Measurements from ENCODE around the gene ACSM4. TPM values are rescaled to one million over a fixed set of nuclear protein-coding genes. Genes with fewer than 3 reads are reported as not detected.
A peak's percentile ranks its signal among the peaks of the same experiment; 100 is the strongest.

ACSM4 gene
- total and polyA plus RNA-seq, 10 donors, result not detected

DNA sequence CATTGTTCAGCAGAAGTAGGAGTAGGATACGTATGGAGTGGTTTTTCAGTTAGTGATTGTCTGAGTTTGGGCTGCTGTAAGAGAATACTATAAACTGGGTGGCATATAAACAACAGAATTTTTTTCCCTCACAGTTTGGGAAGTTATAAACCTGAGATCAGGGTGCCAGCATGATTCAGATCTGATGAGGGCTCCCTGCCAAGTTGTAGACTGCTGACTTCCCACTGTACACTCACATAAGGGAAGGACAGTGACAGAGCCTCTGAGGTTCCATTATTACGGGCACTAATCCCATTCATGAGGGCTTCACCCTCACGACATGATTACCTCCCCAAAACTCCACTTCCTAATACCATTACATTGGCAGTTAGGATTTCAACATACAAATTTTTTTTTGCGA, 50.7 kb downstream of the ACSM4 start:
- 74 to 88% (median 80%) methylated on average over 4 of the region's 4 CpGs for WGBS, 5 donors
- intact Hi-C loops (cut with DNase I; ENCODE audit: low total_unique reads), result no loop called here
- Histone ChIP-seq H3K9me3 (no peaks in the 10 kb centered on the region), H3K36me3 (no peaks in the 10 kb centered on the region), H3K4me1 (no peaks in the 10 kb centered on the region), H3K27me3 (replicated peaks in 1 of 7) (peaks cover 0 to 7% (median 0%) of the 10 kb centered on the region in 7 donors), H3K4me3 (no peak overlapping the region), H3K27ac (no peak overlapping the region)
- no peak for TF ChIP-seq POLR2AphosphoS5 (IDR thresholded peaks at IDR 0.05)
- TF ChIP-seq POLR2A (IDR thresholded peaks at IDR 0.05), result no peak
- TF ChIP-seq, protein P1, sequence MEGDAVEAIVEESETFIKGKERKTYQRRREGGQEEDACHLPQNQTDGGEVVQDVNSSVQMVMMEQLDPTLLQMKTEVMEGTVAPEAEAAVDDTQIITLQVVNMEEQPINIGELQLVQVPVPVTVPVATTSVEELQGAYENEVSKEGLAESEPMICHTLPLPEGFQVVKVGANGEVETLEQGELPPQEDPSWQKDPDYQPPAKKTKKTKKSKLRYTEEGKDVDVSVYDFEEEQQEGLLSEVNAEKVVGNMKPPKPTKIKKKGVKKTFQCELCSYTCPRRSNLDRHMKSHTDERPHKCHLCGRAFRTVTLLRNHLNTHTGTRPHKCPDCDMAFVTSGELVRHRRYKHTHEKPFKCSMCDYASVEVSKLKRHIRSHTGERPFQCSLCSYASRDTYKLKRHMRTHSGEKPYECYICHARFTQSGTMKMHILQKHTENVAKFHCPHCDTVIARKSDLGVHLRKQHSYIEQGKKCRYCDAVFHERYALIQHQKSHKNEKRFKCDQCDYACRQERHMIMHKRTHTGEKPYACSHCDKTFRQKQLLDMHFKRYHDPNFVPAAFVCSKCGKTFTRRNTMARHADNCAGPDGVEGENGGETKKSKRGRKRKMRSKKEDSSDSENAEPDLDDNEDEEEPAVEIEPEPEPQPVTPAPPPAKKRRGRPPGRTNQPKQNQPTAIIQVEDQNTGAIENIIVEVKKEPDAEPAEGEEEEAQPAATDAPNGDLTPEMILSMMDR (IDR thresholded peaks at IDR 0.05 in 8 of 11, conservative IDR thresholded peaks at IDR 0.05 in 3 of 11), result no peak
- no peak for DNase-seq

DNA sequence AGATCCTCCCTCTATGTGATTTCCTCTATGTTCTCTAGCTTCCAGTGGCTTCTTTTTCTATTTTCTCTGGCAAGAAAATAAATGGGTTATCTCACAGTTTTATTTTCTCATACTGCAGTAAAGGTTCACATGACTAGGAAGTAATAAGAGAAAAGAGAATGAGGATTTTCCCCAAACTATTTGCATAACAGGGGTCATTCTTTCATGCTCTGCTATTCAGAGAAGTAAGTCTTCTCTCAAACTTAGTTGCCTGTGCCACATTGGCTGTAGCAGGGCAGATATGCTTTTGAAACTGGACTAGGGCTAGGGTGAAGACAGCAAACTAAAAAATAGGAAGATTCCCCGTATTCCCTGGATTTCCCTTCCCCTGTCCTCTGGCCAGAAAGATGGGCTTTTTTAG, 57.4 kb downstream of the ACSM4 start:
- intact Hi-C loops (cut with DNase I; ENCODE audit: low total_unique reads), result no loop called here

DNA sequence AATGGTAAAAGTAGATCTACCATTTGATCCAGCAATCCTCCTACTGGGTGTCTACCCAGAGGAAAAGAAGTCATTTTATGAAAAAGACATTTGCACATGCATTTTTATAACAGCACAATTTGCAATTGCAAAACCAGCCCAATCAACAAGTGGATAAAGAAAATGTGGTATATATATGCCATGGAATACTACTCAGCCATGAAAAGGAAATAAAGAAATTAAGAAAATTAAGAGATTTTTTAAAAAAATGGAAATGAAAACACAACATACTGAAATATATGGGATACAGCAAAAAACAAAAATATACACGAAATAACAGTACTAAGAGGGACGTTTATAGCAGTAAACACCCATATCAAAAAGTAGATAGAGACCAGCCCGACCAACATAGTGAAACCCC, 58.9 kb downstream of the ACSM4 start:
- WGBS, 5 donors, result 81 to 88% (median 85%) methylated on average over 3 of the region's 3 CpGs
- Histone ChIP-seq H3K36me3 (no peaks in the 10 kb centered on the region), H3K27me3 (replicated peaks in 1 of 7) (peaks cover 0 to 11% (median 0%) of the 10 kb centered on the region in 7 donors), H3K4me3 (no peak overlapping the region), H3K4me1 (no peaks in the 10 kb centered on the region), H3K27ac (no peak overlapping the region), H3K9me3 (peaks cover 0 to 6% (median 0%) of the 10 kb centered on the region in 8 donors)
- TF ChIP-seq POLR2AphosphoS5 (IDR thresholded peaks at IDR 0.05) (no peak), POLR2A (IDR thresholded peaks at IDR 0.05) (no peak)
- TF ChIP-seq, protein P1 (IDR thresholded peaks at IDR 0.05 in 8 of 11, conservative IDR thresholded peaks at IDR 0.05 in 3 of 11), result no peak
- DNase-seq, result no peak
- intact Hi-C loops (cut with DNase I; ENCODE audit: low total_unique reads), result no loop called here

More for the DNA sequence above, 57.4 kb downstream of the ACSM4 start:
- Histone ChIP-seq H3K4me3 (no peak overlapping the region), H3K9me3 (peaks cover 0 to 6% (median 0%) of the 10 kb centered on the region in 8 donors), H3K27me3 (replicated peaks in 1 of 7) (peaks cover 0 to 18% (median 0%) of the 10 kb centered on the region in 7 donors), H3K4me1 (no peaks in the 10 kb centered on the region), H3K36me3 (no peaks in the 10 kb centered on the region), H3K27ac (no peak overlapping the region)
- TF ChIP-seq, protein P1 (IDR thresholded peaks at IDR 0.05 in 8 of 11, conservative IDR thresholded peaks at IDR 0.05 in 3 of 11), result no peak
- no peak for TF ChIP-seq POLR2A (IDR thresholded peaks at IDR 0.05)
- no peak for TF ChIP-seq POLR2AphosphoS5 (IDR thresholded peaks at IDR 0.05)
- DNase-seq, result no peak
- WGBS, 5 donors, result 69 to 91% (median 79%) methylated on average over 1 of the region's 1 CpG

DNA sequence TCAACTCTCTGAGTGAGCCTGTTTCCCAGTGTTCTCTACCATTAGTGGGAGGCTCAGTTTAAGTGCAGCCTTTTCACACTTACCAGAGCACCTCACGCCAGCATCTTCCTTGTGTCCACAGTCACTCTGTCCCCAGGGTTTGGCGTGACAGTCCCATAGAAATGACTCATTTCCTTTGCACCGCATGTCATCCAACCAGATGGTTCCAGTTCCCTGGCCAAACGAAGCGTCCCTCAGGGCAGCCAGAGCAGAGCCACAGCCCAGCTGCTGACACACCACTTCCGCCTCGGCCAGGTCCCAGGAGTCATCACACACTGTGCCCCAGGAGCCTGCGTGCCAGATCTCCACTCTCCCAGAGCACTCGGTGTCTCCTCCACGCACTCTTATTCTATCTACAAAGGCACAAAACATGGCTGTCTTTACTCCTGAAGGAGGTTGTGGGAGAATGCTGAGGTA, 65.4 kb downstream of the ACSM4 start:
- peaks cover 0 to 4% (median 0%) of the 10 kb centered on the region in 8 donors for H3K9me3 ChIP-seq
- DNase-seq, result peak; percentile 56
- intact Hi-C loops (cut with DNase I; ENCODE audit: low total_unique reads), result no loop called here
- no peaks in the 10 kb centered on the region for H3K36me3 ChIP-seq
- no peak overlapping the region for H3K4me3 ChIP-seq
- WGBS, 5 donors, result 65 to 77% (median 69%) methylated on average over 10 of the region's 10 CpGs
- H3K4me1 ChIP-seq, result no peaks in the 10 kb centered on the region
- TF ChIP-seq, protein P1 (IDR thresholded peaks at IDR 0.05 in 8 of 11, conservative IDR thresholded peaks at IDR 0.05 in 3 of 11), result no peak
- no peak for TF ChIP-seq POLR2A (IDR thresholded peaks at IDR 0.05)
- TF ChIP-seq POLR2AphosphoS5 (IDR thresholded peaks at IDR 0.05), result peak in 1 of 3 donors; percentile 34
- no peak overlapping the region for H3K27ac ChIP-seq
- H3K27me3 ChIP-seq (replicated peaks in 1 of 7), result peaks cover 0 to 16% (median 0%) of the 10 kb centered on the region in 7 donors

Data from spleen (tissue), 11 donors.